ENCODE measurements around the gene ALCAM.

ALCAM gene

DNA sequence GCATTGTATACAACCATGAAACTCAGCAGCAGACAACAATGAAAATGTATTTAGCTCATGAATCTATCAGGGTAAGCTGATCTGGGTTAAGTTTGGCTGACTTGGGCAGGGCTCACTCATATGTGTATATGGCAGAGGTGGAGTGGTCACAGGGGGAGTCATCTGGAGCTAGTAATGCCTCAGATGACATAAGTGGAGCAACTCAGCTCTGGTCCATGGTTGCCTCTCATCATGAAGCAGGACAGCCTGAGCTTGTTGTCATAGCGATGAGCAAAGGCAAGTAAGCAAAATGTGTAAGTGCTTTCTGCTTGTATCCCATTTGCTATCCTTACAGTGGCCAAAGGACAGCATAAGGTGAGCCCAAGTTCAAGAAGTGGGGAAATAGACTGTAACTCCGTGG is 64.5 kb downstream of the ALCAM start:
- H3K4me3 ChIP-seq (replicated peaks; ENCODE audit: low read depth, low read length), result no peak overlapping the region
- no peak for DNase-seq (ENCODE audit: extremely low read depth, low read depth)
- TF ChIP-seq, protein P1, sequence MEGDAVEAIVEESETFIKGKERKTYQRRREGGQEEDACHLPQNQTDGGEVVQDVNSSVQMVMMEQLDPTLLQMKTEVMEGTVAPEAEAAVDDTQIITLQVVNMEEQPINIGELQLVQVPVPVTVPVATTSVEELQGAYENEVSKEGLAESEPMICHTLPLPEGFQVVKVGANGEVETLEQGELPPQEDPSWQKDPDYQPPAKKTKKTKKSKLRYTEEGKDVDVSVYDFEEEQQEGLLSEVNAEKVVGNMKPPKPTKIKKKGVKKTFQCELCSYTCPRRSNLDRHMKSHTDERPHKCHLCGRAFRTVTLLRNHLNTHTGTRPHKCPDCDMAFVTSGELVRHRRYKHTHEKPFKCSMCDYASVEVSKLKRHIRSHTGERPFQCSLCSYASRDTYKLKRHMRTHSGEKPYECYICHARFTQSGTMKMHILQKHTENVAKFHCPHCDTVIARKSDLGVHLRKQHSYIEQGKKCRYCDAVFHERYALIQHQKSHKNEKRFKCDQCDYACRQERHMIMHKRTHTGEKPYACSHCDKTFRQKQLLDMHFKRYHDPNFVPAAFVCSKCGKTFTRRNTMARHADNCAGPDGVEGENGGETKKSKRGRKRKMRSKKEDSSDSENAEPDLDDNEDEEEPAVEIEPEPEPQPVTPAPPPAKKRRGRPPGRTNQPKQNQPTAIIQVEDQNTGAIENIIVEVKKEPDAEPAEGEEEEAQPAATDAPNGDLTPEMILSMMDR (IDR thresholded peaks at IDR 0.05; ENCODE audit: low read depth, low read length, missing control alignments), result no peak

DNA sequence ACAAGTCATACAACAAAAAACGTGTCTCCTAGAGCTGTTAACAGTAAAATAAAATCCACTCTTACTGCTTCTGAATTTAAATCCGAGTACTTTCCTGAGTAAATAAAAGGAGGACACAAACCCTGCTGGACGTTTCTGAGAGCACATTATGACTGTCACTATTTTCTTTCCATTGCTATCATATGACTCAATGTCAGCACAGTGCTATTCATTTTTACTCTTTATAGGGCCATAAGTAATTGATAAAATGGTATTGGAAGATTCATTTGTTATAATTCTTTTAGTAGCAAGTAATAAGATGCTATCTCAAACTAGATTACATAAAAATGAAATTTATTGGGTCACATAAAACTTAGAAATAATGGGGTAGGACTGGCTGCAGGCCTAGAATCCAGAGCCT is 68.6 kb downstream of the ALCAM start:
- no peak for DNase-seq (ENCODE audit: extremely low read depth, low read depth)
- H3K4me3 ChIP-seq (replicated peaks; ENCODE audit: low read depth, low read length), result no peak overlapping the region
- TF ChIP-seq, protein P1 (IDR thresholded peaks at IDR 0.05; ENCODE audit: low read depth, low read length, missing control alignments), result no peak

DNA sequence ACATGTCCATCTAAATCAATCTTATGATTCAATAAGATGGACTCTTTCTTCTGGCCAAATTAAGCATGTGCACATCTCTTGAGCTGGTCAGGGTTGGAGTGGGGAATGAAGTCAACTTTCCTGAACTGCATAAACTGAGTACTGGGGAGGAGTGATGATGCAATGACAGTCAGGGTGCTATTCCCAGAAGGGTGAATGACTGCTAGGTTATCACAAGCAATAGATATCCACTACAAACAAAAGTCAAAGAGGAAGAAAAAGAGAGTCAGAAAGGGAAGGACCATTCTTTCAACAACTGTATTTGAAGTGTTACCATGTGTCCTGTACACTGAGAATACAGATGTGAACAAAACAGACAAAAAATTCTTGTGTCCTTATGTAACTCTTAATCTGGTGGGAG is 70.0 kb downstream of the ALCAM start:
- TF ChIP-seq, protein P1 (IDR thresholded peaks at IDR 0.05; ENCODE audit: low read depth, low read length, missing control alignments), result no peak
- no peak overlapping the region for H3K4me3 ChIP-seq (replicated peaks; ENCODE audit: low read depth, low read length)
- no peak for DNase-seq (ENCODE audit: extremely low read depth, low read depth)

DNA sequence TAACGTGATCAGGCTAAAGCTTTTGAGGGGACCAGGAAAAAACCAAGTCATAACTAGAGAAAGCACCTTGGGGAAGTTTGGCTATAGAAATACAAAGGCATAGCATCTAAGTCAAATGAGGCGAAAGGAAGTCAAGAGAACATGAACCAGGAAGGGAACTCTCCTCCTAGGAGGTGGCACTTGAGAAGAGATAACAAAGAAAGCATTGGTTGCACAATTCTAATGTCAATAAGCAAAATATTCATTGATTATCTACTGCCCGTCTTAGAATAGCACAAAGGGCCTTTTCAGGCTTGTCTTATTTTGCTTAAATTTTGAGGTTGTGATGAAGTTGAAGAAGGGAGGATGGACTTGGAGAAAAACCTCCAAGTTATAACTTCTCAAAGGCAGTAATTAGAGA is 73.4 kb downstream of the ALCAM start:
- TF ChIP-seq, protein P1 (IDR thresholded peaks at IDR 0.05; ENCODE audit: low read depth, low read length, missing control alignments), result no peak

DNA sequence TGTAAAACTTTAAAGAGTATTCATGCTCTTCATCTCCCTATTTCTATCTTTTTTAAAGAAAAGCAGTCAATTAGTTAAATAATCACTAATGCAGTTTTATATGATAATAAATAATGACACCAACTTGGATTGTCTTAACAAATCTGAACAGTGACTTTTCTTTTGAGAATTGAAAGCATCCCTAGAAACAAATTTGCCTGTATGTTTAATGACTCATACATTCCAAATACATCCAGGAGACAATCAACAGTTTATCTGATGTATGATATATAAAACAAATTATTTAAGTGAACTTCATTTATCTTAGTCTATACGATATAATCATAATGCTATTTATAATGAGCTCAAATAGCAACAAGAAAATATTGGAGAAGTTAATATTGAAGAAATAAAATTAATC is 78.0 kb downstream of the ALCAM start:
- H3K4me3 ChIP-seq (replicated peaks; ENCODE audit: low read depth, low read length), result no peak overlapping the region
- TF ChIP-seq, protein P1 (IDR thresholded peaks at IDR 0.05; ENCODE audit: low read depth, low read length, missing control alignments), result no peak
- DNase-seq (ENCODE audit: extremely low read depth, low read depth), result no peak

More for the DNA sequence above, 73.4 kb downstream of the ALCAM start:
- no peak for DNase-seq (ENCODE audit: extremely low read depth, low read depth)
- H3K4me3 ChIP-seq (replicated peaks; ENCODE audit: low read depth, low read length), result no peak overlapping the region

DNA sequence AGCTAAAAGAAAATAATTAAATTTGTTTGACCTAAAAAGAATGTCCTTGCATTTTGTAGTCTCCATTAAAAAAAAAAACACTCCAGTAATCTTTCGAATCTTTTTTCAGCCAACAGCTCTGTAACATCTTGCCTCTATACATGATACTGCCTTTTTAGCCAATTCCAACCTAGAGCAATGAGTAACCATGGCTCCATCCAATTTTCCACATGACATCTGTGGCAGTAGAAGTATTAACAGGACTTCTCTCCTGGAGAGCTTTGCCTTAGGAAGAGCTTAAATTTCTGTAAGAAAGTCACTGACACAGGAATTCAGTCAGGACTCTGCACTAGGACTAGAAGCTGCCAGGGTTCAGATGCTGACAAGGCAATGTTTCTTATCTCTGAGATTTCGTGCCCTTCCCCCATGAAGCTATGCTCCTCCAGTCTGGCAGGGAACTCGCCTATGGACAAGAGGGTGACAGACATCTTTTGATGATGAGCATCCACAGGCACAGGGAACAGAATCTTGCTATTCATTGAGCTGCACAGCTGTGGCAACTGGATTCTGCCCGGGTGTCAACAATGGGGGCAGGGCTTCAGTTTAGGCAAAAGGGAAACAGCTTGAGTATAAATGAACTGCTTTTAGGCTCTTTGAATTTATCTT is 81.8 kb downstream of the ALCAM start:
- no peak for DNase-seq (ENCODE audit: extremely low read depth, low read depth)
- TF ChIP-seq, protein P1 (IDR thresholded peaks at IDR 0.05; ENCODE audit: low read depth, low read length, missing control alignments), result no peak
- H3K4me3 ChIP-seq (replicated peaks; ENCODE audit: low read depth, low read length), result no peak overlapping the region

DNA sequence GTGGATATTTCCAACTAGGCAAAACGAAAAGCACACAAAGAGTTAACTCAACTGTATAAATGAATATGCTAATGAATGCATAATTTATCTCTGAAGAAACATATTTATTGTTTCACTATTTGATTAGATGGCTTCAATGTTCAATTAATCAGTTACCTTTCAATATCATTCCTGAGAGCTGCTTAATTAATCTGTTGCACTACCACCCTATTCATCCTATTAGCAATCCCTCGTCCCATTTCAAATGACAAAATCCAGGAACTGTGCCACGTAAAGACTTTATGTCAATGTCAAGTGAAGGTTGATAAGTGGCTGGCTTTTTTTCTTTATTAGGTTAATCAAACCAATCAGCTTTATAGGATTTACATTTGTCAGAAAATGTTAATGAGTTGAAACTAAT is 82.7 kb downstream of the ALCAM start:
- TF ChIP-seq, protein P1 (IDR thresholded peaks at IDR 0.05; ENCODE audit: low read depth, low read length, missing control alignments), result no peak
- no peak for DNase-seq (ENCODE audit: extremely low read depth, low read depth)
- H3K4me3 ChIP-seq (replicated peaks; ENCODE audit: low read depth, low read length), result no peak overlapping the region

All from HFF-Myc (cell line).